ENCODE results near the gene TFAP2B.

TFAP2B gene

GRCh38 chr6:50825375-50826036, 6.8 kb downstream of the TFAP2B start:
- no peaks in the 10 kb centered on the region for H3K36me3 ChIP-seq (ENCODE audit: insufficient read depth, low read length)
- H3K4me3 ChIP-seq (ENCODE audit: low read depth, low read length, poor library complexity, severe bottlenecking): no peak overlapping the region
- no peak for TF ChIP-seq EZH2 (IDR thresholded peaks at IDR 0.05; ENCODE audit: borderline replicate concordance, low read length)
- TF ChIP-seq, protein P1, sequence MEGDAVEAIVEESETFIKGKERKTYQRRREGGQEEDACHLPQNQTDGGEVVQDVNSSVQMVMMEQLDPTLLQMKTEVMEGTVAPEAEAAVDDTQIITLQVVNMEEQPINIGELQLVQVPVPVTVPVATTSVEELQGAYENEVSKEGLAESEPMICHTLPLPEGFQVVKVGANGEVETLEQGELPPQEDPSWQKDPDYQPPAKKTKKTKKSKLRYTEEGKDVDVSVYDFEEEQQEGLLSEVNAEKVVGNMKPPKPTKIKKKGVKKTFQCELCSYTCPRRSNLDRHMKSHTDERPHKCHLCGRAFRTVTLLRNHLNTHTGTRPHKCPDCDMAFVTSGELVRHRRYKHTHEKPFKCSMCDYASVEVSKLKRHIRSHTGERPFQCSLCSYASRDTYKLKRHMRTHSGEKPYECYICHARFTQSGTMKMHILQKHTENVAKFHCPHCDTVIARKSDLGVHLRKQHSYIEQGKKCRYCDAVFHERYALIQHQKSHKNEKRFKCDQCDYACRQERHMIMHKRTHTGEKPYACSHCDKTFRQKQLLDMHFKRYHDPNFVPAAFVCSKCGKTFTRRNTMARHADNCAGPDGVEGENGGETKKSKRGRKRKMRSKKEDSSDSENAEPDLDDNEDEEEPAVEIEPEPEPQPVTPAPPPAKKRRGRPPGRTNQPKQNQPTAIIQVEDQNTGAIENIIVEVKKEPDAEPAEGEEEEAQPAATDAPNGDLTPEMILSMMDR (IDR thresholded peaks at IDR 0.05; ENCODE audit: low read length): no peak
- no peaks in the 10 kb centered on the region for H4K20me1 ChIP-seq (ENCODE audit: insufficient read depth, low read length)
- H3K9me3 ChIP-seq (ENCODE audit: low read length): no peaks in the 10 kb centered on the region
- no peaks in the 10 kb centered on the region for H3K9me2 ChIP-seq (ENCODE audit: low read depth, low read length)
- no peak overlapping the region for H3K27ac ChIP-seq (ENCODE audit: low read depth, low read length, poor library complexity, severe bottlenecking)
- H3K4me2 ChIP-seq (ENCODE audit: low read length): no peak overlapping the region
- H3K79me2 ChIP-seq (ENCODE audit: insufficient read depth, low read length): no peaks in the 10 kb centered on the region
- H3K27me3 ChIP-seq (ENCODE audit: insufficient read depth, low read length): no peaks in the 10 kb centered on the region
- H3F3A ChIP-seq (ENCODE audit: insufficient read depth, low read length): no peaks in the 10 kb centered on the region
- H2AFZ ChIP-seq (ENCODE audit: low read length): no peak overlapping the region
- H3K4me1 ChIP-seq (ENCODE audit: insufficient read depth, low read length, severe bottlenecking): no peaks in the 10 kb centered on the region
- no peak overlapping the region for H3K9ac ChIP-seq (ENCODE audit: low read length)

DNA sequence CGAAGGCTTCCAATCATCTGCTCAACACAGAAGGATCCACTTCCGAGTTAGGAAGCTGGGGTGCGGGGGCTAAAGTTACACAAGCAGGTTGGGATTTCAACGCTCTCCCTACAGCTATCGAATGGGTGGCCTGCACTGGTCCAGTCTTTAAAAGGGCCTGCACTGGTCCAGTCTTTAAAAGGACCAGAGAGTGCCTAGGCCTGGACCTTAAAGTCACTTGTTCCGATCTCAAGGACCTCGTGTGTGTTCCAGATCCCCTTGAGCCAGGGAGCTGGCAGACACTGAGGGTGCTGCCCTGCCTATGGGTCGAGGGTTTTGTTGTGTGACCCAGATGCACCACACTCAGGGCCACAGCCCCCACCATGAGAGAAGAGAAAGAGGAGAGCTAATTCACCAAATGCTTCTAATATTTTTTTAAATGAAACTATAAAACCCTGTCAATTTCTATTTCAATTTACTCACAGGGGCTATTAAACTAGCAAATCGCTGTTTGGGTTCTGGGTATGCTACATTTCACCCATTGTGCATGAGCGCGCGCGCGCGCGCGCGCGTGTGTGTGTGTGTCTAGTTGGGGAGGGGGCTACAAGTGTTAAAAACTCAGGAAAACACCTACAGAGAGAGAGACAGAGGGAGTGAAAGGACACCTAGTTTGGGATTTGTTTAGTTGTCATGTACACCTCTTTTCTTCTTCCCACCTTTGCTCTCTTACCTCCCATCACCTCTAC, 7.5 kb downstream of the TFAP2B start:
- Histone ChIP-seq H3K9me2 (ENCODE audit: low read depth, low read length) (no peaks in the 10 kb centered on the region), H3K4me2 (ENCODE audit: low read length) (no peak overlapping the region), H3K36me3 (ENCODE audit: insufficient read depth, low read length) (no peaks in the 10 kb centered on the region), H3K9ac (ENCODE audit: low read length) (no peak overlapping the region), H3K79me2 (ENCODE audit: insufficient read depth, low read length) (no peaks in the 10 kb centered on the region), H3K27me3 (ENCODE audit: insufficient read depth, low read length) (no peaks in the 10 kb centered on the region), H4K20me1 (ENCODE audit: insufficient read depth, low read length) (no peaks in the 10 kb centered on the region), H3K4me1 (ENCODE audit: insufficient read depth, low read length, severe bottlenecking) (no peaks in the 10 kb centered on the region), H3F3A (ENCODE audit: insufficient read depth, low read length) (no peaks in the 10 kb centered on the region), H3K27ac (ENCODE audit: low read depth, low read length, poor library complexity, severe bottlenecking) (no peak overlapping the region), H3K4me3 (ENCODE audit: low read depth, low read length, poor library complexity, severe bottlenecking) (no peak overlapping the region), H2AFZ (ENCODE audit: low read length) (no peak overlapping the region), H3K9me3 (ENCODE audit: low read length) (no peaks in the 10 kb centered on the region)
- TF ChIP-seq, protein P1 (IDR thresholded peaks at IDR 0.05; ENCODE audit: low read length): no peak
- TF ChIP-seq EZH2 (IDR thresholded peaks at IDR 0.05; ENCODE audit: borderline replicate concordance, low read length): no peak

DNA sequence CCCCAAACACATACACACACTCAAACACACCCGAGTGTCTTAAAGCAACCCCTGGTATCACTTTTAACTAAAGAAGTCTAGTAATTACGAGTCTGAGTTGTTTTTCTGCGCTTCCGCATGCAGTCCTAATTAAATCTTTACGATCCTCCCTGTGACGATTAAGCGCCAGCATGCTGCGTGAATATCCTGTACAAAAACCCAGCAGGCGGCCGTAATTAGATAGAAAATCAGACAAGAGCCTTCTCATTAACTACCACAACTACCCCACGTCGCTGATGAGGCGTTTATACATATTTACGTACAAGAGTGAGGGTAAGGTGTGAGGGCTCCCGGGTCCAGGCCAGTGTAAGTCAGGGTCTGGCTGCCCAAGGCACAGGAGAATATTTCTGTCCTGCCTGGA, 8.1 kb downstream of the TFAP2B start:
- Histone ChIP-seq H3K4me3 (ENCODE audit: low read depth, low read length, poor library complexity, severe bottlenecking) (no peak overlapping the region), H3K36me3 (ENCODE audit: insufficient read depth, low read length) (no peaks in the 10 kb centered on the region), H3K9me2 (ENCODE audit: low read depth, low read length) (no peaks in the 10 kb centered on the region), H3K9ac (ENCODE audit: low read length) (no peak overlapping the region), H3K27me3 (ENCODE audit: insufficient read depth, low read length) (no peaks in the 10 kb centered on the region), H3K4me1 (ENCODE audit: insufficient read depth, low read length, severe bottlenecking) (no peaks in the 10 kb centered on the region), H4K20me1 (ENCODE audit: insufficient read depth, low read length) (no peaks in the 10 kb centered on the region), H2AFZ (ENCODE audit: low read length) (no peak overlapping the region), H3K4me2 (ENCODE audit: low read length) (no peak overlapping the region), H3K27ac (ENCODE audit: low read depth, low read length, poor library complexity, severe bottlenecking) (no peak overlapping the region), H3K9me3 (ENCODE audit: low read length) (no peaks in the 10 kb centered on the region), H3K79me2 (ENCODE audit: insufficient read depth, low read length) (no peaks in the 10 kb centered on the region), H3F3A (ENCODE audit: insufficient read depth, low read length) (no peaks in the 10 kb centered on the region)
- no peak for TF ChIP-seq EZH2 (IDR thresholded peaks at IDR 0.05; ENCODE audit: borderline replicate concordance, low read length)
- TF ChIP-seq, protein P1 (IDR thresholded peaks at IDR 0.05; ENCODE audit: low read length): no peak

Measured in OCI-LY1 (cell line).